ENCODE results near the gene RNF5. TPM values are rescaled to one million over a fixed set of nuclear protein-coding genes. Genes with fewer than 3 reads are reported as not detected.

Gene RNF5
- total RNA-seq, 1 experiment from 2014 or later, result 70.7 TPM

DNA sequence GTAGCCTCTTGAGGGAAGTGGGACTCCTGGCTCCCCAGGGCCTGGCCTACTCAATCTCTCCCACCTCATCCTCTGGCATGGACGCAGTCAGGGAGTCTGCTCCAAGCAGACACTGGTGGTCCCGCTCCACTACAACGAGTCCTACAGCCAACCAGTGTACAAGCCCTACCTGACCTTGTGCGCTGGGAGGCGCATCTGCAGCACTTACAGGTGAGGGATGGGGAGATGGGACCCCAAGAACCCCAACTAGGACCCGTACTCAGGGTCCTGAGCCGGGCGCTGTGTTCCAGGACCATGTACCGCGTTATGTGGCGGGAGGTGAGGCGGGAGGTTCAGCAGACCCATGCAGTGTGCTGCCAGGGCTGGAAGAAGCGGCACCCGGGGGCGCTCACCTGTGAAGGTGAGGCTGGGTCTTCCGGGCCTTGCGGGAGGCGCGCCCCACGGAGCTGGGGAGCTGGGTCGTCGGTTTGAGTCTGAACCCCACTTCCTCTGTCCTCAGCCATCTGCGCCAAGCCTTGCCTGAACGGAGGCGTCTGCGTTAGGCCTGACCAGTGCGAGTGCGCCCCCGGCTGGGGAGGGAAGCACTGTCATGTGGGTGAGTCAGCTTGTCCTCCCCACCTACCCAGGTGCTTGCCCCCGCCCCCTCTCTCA is 11.7 kb upstream of the RNF5 start:
- no peaks in the 10 kb centered on the region for H3K27me3 ChIP-seq (replicated peaks; ENCODE audit: control insufficient read depth, insufficient read depth, low read length)
- ChIA-PET POLR2A (interaction anchor here (0.7 kb wide), 1 partner anchor 38 kb away, joined by 4 read pairs; the partner anchor contains the start of gene ATF6B), CTCF (no interaction called here)
- H3K4me1 Mint-ChIP-seq (ENCODE audit: low read depth, unreplicated experiment), result peaks cover 14% of the 10 kb centered on the region
- H3K4me3 ChIP-seq (ENCODE audit: low read depth, low read length), result no peak overlapping the region
- intact Hi-C loops (cut with micrococcal nuclease; ENCODE audit: unreplicated experiment), result no loop called here
- no TSS peak for BruUV-seq (replicated peaks)
- H3K36me3 Mint-ChIP-seq (ENCODE audit: insufficient read depth, unreplicated experiment), result peaks cover 100% of the 10 kb centered on the region
- H3K4me1 ChIP-seq, result peaks cover 24% of the 10 kb centered on the region
- 0 out of 2 replicates have a peak, but pooled peaks cover 1% of the 10 kb centered on the region for H3K36me3 ChIP-seq (ENCODE audit: control insufficient read depth, insufficient read depth, low read length)
- DNase-seq, result no peak
- TF ChIP-seq, protein P1, sequence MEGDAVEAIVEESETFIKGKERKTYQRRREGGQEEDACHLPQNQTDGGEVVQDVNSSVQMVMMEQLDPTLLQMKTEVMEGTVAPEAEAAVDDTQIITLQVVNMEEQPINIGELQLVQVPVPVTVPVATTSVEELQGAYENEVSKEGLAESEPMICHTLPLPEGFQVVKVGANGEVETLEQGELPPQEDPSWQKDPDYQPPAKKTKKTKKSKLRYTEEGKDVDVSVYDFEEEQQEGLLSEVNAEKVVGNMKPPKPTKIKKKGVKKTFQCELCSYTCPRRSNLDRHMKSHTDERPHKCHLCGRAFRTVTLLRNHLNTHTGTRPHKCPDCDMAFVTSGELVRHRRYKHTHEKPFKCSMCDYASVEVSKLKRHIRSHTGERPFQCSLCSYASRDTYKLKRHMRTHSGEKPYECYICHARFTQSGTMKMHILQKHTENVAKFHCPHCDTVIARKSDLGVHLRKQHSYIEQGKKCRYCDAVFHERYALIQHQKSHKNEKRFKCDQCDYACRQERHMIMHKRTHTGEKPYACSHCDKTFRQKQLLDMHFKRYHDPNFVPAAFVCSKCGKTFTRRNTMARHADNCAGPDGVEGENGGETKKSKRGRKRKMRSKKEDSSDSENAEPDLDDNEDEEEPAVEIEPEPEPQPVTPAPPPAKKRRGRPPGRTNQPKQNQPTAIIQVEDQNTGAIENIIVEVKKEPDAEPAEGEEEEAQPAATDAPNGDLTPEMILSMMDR (IDR thresholded peaks at IDR 0.05; ENCODE audit: insufficient read depth in 1 of 2, low read depth in 1 of 2, low read length in 1 of 2, severe bottlenecking in 1 of 2, unreplicated experiment in 1 of 2), result no peak
- H3K27ac Mint-ChIP-seq (ENCODE audit: unreplicated experiment), result no peak overlapping the region
- H3K9me3 Mint-ChIP-seq (ENCODE audit: unreplicated experiment), result no peaks in the 10 kb centered on the region
- no peaks in the 10 kb centered on the region for H3K27me3 Mint-ChIP-seq (ENCODE audit: insufficient read depth, unreplicated experiment)
- H3K4me3 Mint-ChIP-seq (ENCODE audit: unreplicated experiment), result no peak overlapping the region
- H3K9me3 ChIP-seq, result no peaks in the 10 kb centered on the region

DNA sequence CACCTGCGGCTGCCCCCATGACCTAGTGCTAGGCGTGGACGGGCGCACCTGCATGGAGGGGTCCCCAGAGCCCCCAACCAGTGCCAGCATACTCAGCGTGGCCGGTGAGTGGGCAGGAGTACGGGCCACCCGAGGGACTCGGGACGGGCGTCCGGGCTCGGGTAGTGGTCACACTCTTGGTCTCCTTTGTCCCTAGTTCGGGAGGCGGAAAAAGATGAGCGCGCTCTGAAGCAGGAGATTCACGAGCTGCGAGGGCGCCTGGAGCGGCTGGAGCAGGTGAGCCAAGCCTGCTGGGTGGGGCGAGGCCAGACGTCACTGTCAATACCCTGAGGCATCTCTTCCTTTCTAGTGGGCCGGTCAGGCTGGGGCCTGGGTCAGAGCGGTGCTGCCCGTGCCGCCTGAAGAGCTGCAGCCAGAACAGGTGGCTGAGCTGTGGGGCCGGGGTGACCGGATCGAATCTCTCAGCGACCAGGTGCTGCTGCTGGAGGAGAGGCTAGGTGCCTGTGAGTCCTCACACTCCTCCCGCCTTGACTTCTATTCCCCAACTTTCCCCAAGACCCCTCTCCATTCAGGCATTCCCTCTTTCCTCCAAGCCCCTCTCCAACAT is 10.9 kb upstream of the RNF5 start:
- ChIA-PET CTCF (interaction anchor here (0.7 kb wide), 2 partner anchors 9 to 254 kb away, joined by 3 read pairs; partner anchors contain the start of gene AGPAT1), POLR2A (no interaction called here)
- H3K4me1 Mint-ChIP-seq (ENCODE audit: low read depth, unreplicated experiment), result peaks cover 14% of the 10 kb centered on the region
- no peak for DNase-seq
- Histone ChIP-seq H3K4me1 (peaks cover 24% of the 10 kb centered on the region), H3K36me3 (ENCODE audit: control insufficient read depth, insufficient read depth, low read length) (no peaks in the 10 kb centered on the region), H3K27me3 (replicated peaks; ENCODE audit: control insufficient read depth, insufficient read depth, low read length) (no peaks in the 10 kb centered on the region), H3K9me3 (no peaks in the 10 kb centered on the region), H3K4me3 (ENCODE audit: low read depth, low read length) (no peak overlapping the region)
- TF ChIP-seq, protein P1 (IDR thresholded peaks at IDR 0.05; ENCODE audit: insufficient read depth in 1 of 2, low read depth in 1 of 2, low read length in 1 of 2, severe bottlenecking in 1 of 2, unreplicated experiment in 1 of 2), result no peak
- no peaks in the 10 kb centered on the region for H3K9me3 Mint-ChIP-seq (ENCODE audit: unreplicated experiment)
- peak overlapping the region; percentile 2 for H3K4me3 Mint-ChIP-seq (ENCODE audit: unreplicated experiment)
- no TSS peak for BruUV-seq (replicated peaks)
- no peaks in the 10 kb centered on the region for H3K27me3 Mint-ChIP-seq (ENCODE audit: insufficient read depth, unreplicated experiment)
- intact Hi-C loops (cut with micrococcal nuclease; ENCODE audit: unreplicated experiment), result no loop called here
- H3K27ac Mint-ChIP-seq (ENCODE audit: unreplicated experiment), result peak overlapping the region; percentile 42
- H3K36me3 Mint-ChIP-seq (ENCODE audit: insufficient read depth, unreplicated experiment), result peaks cover 96% of the 10 kb centered on the region

DNA sequence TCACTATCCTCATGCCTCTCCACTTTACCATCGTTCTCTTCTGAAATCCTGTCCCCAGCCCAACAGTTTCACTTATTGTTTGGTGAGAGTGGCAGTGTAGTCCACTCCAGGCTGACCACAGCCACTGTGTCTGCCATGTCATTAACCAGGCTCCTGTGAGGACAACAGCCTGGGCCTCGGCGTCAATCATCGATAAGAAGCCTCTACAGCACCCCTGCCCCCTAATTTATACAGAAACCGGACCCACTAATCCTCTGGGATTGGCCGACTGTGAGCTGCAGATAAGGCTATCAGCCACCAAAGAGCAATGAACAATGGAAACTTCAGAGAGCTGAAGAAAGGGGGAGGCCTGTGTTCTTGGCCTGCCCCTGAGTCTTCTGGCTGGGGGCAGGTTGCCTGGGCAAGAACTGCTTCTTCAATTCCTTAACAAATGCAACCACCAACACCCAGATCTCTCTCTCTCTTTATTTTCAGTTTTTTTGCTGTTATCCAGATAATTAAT is 10.4 kb upstream of the RNF5 start:
- intact Hi-C loops (cut with micrococcal nuclease; ENCODE audit: unreplicated experiment), result no loop called here
- H3K9me3 ChIP-seq, result no peaks in the 10 kb centered on the region
- peaks cover 14% of the 10 kb centered on the region for H3K4me1 Mint-ChIP-seq (ENCODE audit: low read depth, unreplicated experiment)
- DNase-seq, result no peak
- peak overlapping the region; percentile 2 for H3K4me3 Mint-ChIP-seq (ENCODE audit: unreplicated experiment)
- H3K27me3 ChIP-seq (replicated peaks; ENCODE audit: control insufficient read depth, insufficient read depth, low read length), result no peaks in the 10 kb centered on the region
- peaks cover 29% of the 10 kb centered on the region for H3K4me1 ChIP-seq
- TF ChIP-seq, protein P1 (IDR thresholded peaks at IDR 0.05; ENCODE audit: insufficient read depth in 1 of 2, low read depth in 1 of 2, low read length in 1 of 2, severe bottlenecking in 1 of 2, unreplicated experiment in 1 of 2), result no peak
- peak overlapping the region; percentile 42 for H3K27ac Mint-ChIP-seq (ENCODE audit: unreplicated experiment)
- H3K4me3 ChIP-seq (ENCODE audit: low read depth, low read length), result no peak overlapping the region
- BruUV-seq (replicated peaks), result TSS peak; percentile 25
- H3K27me3 Mint-ChIP-seq (ENCODE audit: insufficient read depth, unreplicated experiment), result no peaks in the 10 kb centered on the region
- ChIA-PET POLR2A (no interaction called here), CTCF (interaction anchor here (0.7 kb wide), 2 partner anchors 8 to 253 kb away, joined by 3 read pairs; partner anchors contain the start of gene AGPAT1)
- H3K36me3 ChIP-seq (ENCODE audit: control insufficient read depth, insufficient read depth, low read length), result no peaks in the 10 kb centered on the region
- no peaks in the 10 kb centered on the region for H3K9me3 Mint-ChIP-seq (ENCODE audit: unreplicated experiment)
- peaks cover 90% of the 10 kb centered on the region for H3K36me3 Mint-ChIP-seq (ENCODE audit: insufficient read depth, unreplicated experiment)

All from Caco-2 (cell line).